PC-3 (cell line): Measurements from ENCODE around the gene UMAD1. TPM values are rescaled to one million over a fixed set of nuclear protein-coding genes. Genes with fewer than 3 reads are reported as not detected.

Source experiments
- ATAC-seq: fragments of 200-7000 bp; cut with Tn5 transposase; 2 replicates; pipeline ENCODE4 v1.9.1; 2020; ENCODE audit warnings: mild to moderate bottlenecking, moderate library complexity
- BruUV-seq: library from RNA; stranded (reverse); fragments of 400-500 nt; replicated peaks from 2 replicates; lab custom pipeline; 2021; lab: Mats Ljungman, UMichigan
- CTCF ChIA-PET: fragments of 300-600 bp; sonication (Branson Sonifier 250); formaldehyde crosslinking; loops from one replicate; lab custom pipeline; 2022; ENCODE audit warnings: antibody characterized with exemption; lab: Charles Lee
- POLR2A ChIA-PET: fragments of 300-600 bp; sonication (Branson Sonifier 250); formaldehyde crosslinking; loops from one replicate; lab custom pipeline; 2022; ENCODE audit warnings: antibody characterized with exemption; ENCODE audit not compliant: unreplicated experiment; lab: Charles Lee
- DNase-seq: peaks from one replicate; pipeline ENCODE4 v3.0.0-alpha.2; 2015
- H2AFZ ChIP-seq: fragments of 300-600 bp; sonication (generic); 2 replicates; pipeline ENCODE4 v1.6.0; 2016; ENCODE audit warnings: antibody characterized with exemption, low read length
- H3F3A ChIP-seq: fragments of 300-600 bp; sonication (generic); one replicate; pipeline ENCODE4 v1.6.0; 2017; ENCODE audit warnings: antibody characterized with exemption, low read length, control low read depth, mild to moderate bottlenecking; ENCODE audit not compliant: unreplicated experiment
- H3K27ac ChIP-seq: fragments of 300-600 bp; sonication (generic); 2 replicates; pipeline ENCODE4 v1.5.1; 2016; ENCODE audit warnings: mild to moderate bottlenecking, low read length
- H3K27me3 ChIP-seq: fragments of 300-600 bp; sonication (generic); 2 replicates; pipeline ENCODE4 v1.6.1; 2016; ENCODE audit warnings: low read length, mixed read lengths
- H3K36me3 ChIP-seq: fragments of 300-600 bp; sonication (generic); 2 replicates; pipeline ENCODE4 v1.6.1; 2016; ENCODE audit warnings: low read depth, mixed run types, low read length, mixed read lengths
- H3K4me1 ChIP-seq: fragments of 300-600 bp; sonication (generic); 2 replicates; pipeline ENCODE4 v1.5.1; 2016; ENCODE audit warnings: low read length; ENCODE audit not compliant: insufficient read depth
- H3K4me2 ChIP-seq: fragments of 300-600 bp; sonication (generic); 2 replicates; pipeline ENCODE4 v1.6.0; 2016; ENCODE audit warnings: low read length
- H3K4me3 ChIP-seq: fragments of 300-600 bp; sonication (generic); 2 replicates; pipeline ENCODE4 v1.5.1; 2016; ENCODE audit warnings: mild to moderate bottlenecking, low read length, mixed read lengths
- H3K79me2 ChIP-seq: fragments of 300-600 bp; sonication (generic); 2 replicates; pipeline ENCODE4 v1.6.1; 2017; ENCODE audit warnings: low read length, mixed read lengths
- H3K9ac ChIP-seq: fragments of 300-600 bp; sonication (generic); 2 replicates; pipeline ENCODE4 v1.6.0; 2016; ENCODE audit warnings: mild to moderate bottlenecking, low read length
- H3K9me2 ChIP-seq: fragments of 300-600 bp; sonication (generic); replicated peaks from 2 replicates; pipeline ENCODE4 v1.6.1; 2016; ENCODE audit warnings: mixed run types, low read length, mixed read lengths
- H3K9me3 ChIP-seq: fragments of 300-600 bp; sonication (generic); 2 replicates; pipeline ENCODE4 v1.6.1; 2016; ENCODE audit warnings: low read length, mixed read lengths
- H4K20me1 ChIP-seq: fragments of 300-600 bp; sonication (generic); 2 replicates; pipeline ENCODE4 v1.6.1; 2016; ENCODE audit warnings: low read length, mixed read lengths
- CTCF ChIP-seq: fragments of 300-600 bp; sonication (generic); conservative IDR thresholded peaks from 2 replicates; pipeline ENCODE4 v1.5.1; 2017; ENCODE audit warnings: antibody characterized with exemption, low read depth, mild to moderate bottlenecking, low read length
- EZH2 ChIP-seq: fragments of 300-600 bp; sonication (generic); IDR thresholded peaks from one replicate; pipeline ENCODE4 v1.6.1; 2017; ENCODE audit warnings: antibody characterized with exemption, mild to moderate bottlenecking, low read length; ENCODE audit not compliant: unreplicated experiment
- EZH2phosphoT487 ChIP-seq: fragments of 300-600 bp; sonication (generic); IDR thresholded peaks from 2 replicates; pipeline ENCODE4 v1.6.1; 2018; ENCODE audit warnings: mild to moderate bottlenecking, antibody characterized with exemption, low read length, borderline replicate concordance
- intact Hi-C: fragments of 100-400 bp; cut with micrococcal nuclease; formaldehyde crosslinking; loops from 2 replicates; pipeline ENCODE4 v1.9.0; 2023
- total RNA-seq: library from RNA; depleted of rRNA; stranded (reverse); fragments of >200 nt; gene quantifications from 2 replicates; pipeline ENCODE4 v1.2.3, GENCODE V29; 2014

UMAD1 gene
- total RNA-seq, 1 experiment from 2014 or later = 8.9 TPM

GRCh38 chr7:7869036-7869435 lies 228.5 kb downstream of the UMAD1 start:
- TF ChIP-seq CTCF (no peak), EZH2 (no peak), EZH2phosphoT487 (no peak)
- intact Hi-C loops = no loop called here
- Histone ChIP-seq H4K20me1 (no peaks in the 10 kb centered on the region), H3K79me2 (no peaks in the 10 kb centered on the region), H3K4me1 (no peaks in the 10 kb centered on the region), H3K4me2 (no peak overlapping the region), H3F3A (no peaks in the 10 kb centered on the region), H3K9ac (no peak overlapping the region), H3K27ac (no peak overlapping the region), H2AFZ (no peak overlapping the region), H3K27me3 (no peaks in the 10 kb centered on the region), H3K4me3 (no peak overlapping the region), H3K9me2 (no peaks in the 10 kb centered on the region), H3K9me3 (no peaks in the 10 kb centered on the region), H3K36me3 (no peaks in the 10 kb centered on the region)
- no TSS peak for BruUV-seq
- ChIA-PET POLR2A (no interaction called here), CTCF (no interaction called here)
- no peak for ATAC-seq
- DNase-seq = no peak

- Histone ChIP-seq H4K20me1 (no peaks in the 10 kb centered on the region), H2AFZ (no peak overlapping the region), H3K4me3 (no peak overlapping the region), H3K4me2 (no peak overlapping the region), H3K9me3 (no peaks in the 10 kb centered on the region), H3K9ac (no peak overlapping the region), H3K27me3 (no peaks in the 10 kb centered on the region), H3F3A (no peaks in the 10 kb centered on the region), H3K4me1 (no peaks in the 10 kb centered on the region), H3K27ac (no peak overlapping the region), H3K36me3 (no peaks in the 10 kb centered on the region), H3K9me2 (no peaks in the 10 kb centered on the region), H3K79me2 (no peaks in the 10 kb centered on the region)
- ATAC-seq (no peak), DNase-seq (no peak)
- ChIA-PET POLR2A (no interaction called here), CTCF (no interaction called here)
- no TSS peak for BruUV-seq
- no peak for TF ChIP-seq CTCF
- no peak for TF ChIP-seq EZH2
- no peak for TF ChIP-seq EZH2phosphoT487
- intact Hi-C loops = no loop called here
Measured at GRCh38 chr7:7869651-7870050, 229.1 kb downstream of the UMAD1 start.

GRCh38 chr7:7870555-7870954 lies 230.0 kb downstream of the UMAD1 start:
- H3K79me2 ChIP-seq = no peaks in the 10 kb centered on the region
- H3K4me3 ChIP-seq = no peak overlapping the region
- H3K4me1 ChIP-seq = no peaks in the 10 kb centered on the region
- H3F3A ChIP-seq = no peaks in the 10 kb centered on the region
- DNase-seq (no peak), ATAC-seq (no peak)
- no peak for TF ChIP-seq EZH2
- no peak for TF ChIP-seq EZH2phosphoT487
- no peak for TF ChIP-seq CTCF
- no TSS peak for BruUV-seq
- no peak overlapping the region for H3K27ac ChIP-seq
- no peak overlapping the region for H3K4me2 ChIP-seq
- POLR2A ChIA-PET = no interaction called here
- no peaks in the 10 kb centered on the region for H3K9me3 ChIP-seq
- no peak overlapping the region for H2AFZ ChIP-seq
- H3K36me3 ChIP-seq = no peaks in the 10 kb centered on the region
- H4K20me1 ChIP-seq = no peaks in the 10 kb centered on the region
- H3K9ac ChIP-seq = no peak overlapping the region
- H3K9me2 ChIP-seq = no peaks in the 10 kb centered on the region
- CTCF ChIA-PET = interaction anchor here (0.6 kb wide), 1 partner anchor 103 kb away, joined by 4 read pairs; no protein-coding TSS in a partner anchor
- intact Hi-C loops = no loop called here
- H3K27me3 ChIP-seq = no peaks in the 10 kb centered on the region
